Adrenal gland (tissue), 5 donors: ENCODE results near the gene FANCL.
A peak's percentile ranks its signal among the peaks of the same experiment; 100 is the strongest.

ENCODE experiments used
- CTCF ChIP-seq, 6 experiments: fragments of 450-650 bp in 4 of 6; fragments of 200-600 bp in 2 of 6; sonication (generic) in 1 of 6; IDR thresholded peaks; 1 replicate in 5 of 6; 2 replicates in 1 of 6; pipeline versions ENCODE4 v1.5.1 to v1.8.0; 2016 to 2021; ENCODE audit warnings: antibody characterized with exemption in 6 of 6, mild to moderate bottlenecking in 2 of 6, moderate library complexity in 1 of 6
- POLR2A ChIP-seq, 2 donors: fragments of 450-650 bp; IDR thresholded peaks; one replicate each; pipeline ENCODE4 v1.6.1; 2017; ENCODE audit warnings: antibody characterized with exemption in 2 of 2, mild to moderate bottlenecking in 2 of 2, moderate library complexity in 1 of 2
- donor health status: DM: no; HTN: no; CAD: no.

GRCh38 chr2:58240670-58241545 lies at the start of gene FANCL:
- TF ChIP-seq POLR2A (IDR thresholded peaks at IDR 0.05) (peak in 1 of 2 donors; percentile 76), CTCF (IDR thresholded peaks at IDR 0.05) (peak in 1 of 6 experiments; percentile 6)
